Liver (tissue), 3 donors: ENCODE data around the gene RAPH1.

ENCODE experiments used
- CTCF ChIP-seq: fragments of 150-350 bp; IDR thresholded peaks from 2 replicates; pipeline ENCODE4 v1.5.1; 2017; ENCODE audit warnings: improper control_type of control experiment, low read depth, low read length; ENCODE audit not compliant: missing input control
- JUND ChIP-seq, 2 donors: IDR thresholded peaks; 2 replicates each; pipeline ENCODE4 v1.6.1; 2016; ENCODE audit warnings: antibody characterized with exemption in 2 of 2
- donor health status: healthy.
- donor health status: healthy.

GRCh38 chr2:203533676-203534591 lies 1.2 kb downstream of the RAPH1 start:
- no peak for TF ChIP-seq JUND (IDR thresholded peaks at IDR 0.05)
- no peak for TF ChIP-seq CTCF
